A549 treated with AZD2906 at 1 μM for 4 hours (cell line): Measurements from ENCODE around the gene OR13J1. TPM values are rescaled to one million over a fixed set of nuclear protein-coding genes. Genes with fewer than 3 reads are reported as not detected.

Experiments used
- total RNA-seq: library from RNA; stranded (reverse); fragments of 200-300 nt; extraction: Qiagen RNA extraction; gene quantifications from 5 replicates; pipeline ENCODE4 v1.2.3, GENCODE V29; 2022

OR13J1 gene
- total RNA-seq = not detected in 5 replicates

GRCh38 chr9:35870351-35870923 is at the start of gene OR13J1:
Gene OR13J1, minus strand, starts transcription at chr9:35870401. Its CDS starts 0 bp downstream, at chr9:35870401.

DNA sequence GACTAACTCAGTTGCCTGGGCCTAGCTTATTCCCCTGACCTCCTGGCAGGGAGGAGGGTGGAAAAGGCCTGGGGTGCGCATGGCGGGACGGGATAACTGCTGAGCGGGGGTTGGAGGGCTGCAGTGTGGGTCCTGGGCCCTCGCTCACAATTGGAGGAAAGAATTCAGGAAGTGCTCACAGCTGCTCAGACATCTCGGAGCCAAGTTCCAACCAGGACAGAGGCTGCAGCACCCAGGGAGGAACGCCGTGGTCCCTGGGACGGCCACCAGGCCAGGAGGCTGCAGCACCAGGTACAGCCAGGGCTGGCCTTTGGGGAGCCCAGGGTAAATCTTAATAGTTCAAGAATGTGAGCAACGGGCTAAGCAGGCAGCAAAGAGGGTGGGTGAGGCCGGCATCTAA is 39.1 kb upstream of the OR13J1 start, which contains the start of gene SPAAR:
Gene SPAAR, plus strand, starts transcription at position 217 of the 400 bp plus-strand sequence. CDS start 974 bp downstream, outside the sequence.

GRCh38 chr9:35905912-35906679 is 35.9 kb upstream of the OR13J1 start, which contains the start of gene HRCT1:
Gene HRCT1, plus strand, starts transcription at chr9:35906202. Its CDS starts 86 bp downstream, at chr9:35906288.

GRCh38 chr9:35829084-35829763 is 41.0 kb downstream of the OR13J1 start, which contains the start of gene TMEM8B:
Gene TMEM8B, plus strand, starts transcription at chr9:35829228. Its CDS starts 220 bp downstream, at chr9:35829448.

GRCh38 chr9:35828716-35829083 is 41.5 kb downstream of the OR13J1 start, which contains the start of gene FAM221B:
Gene FAM221B, minus strand, starts transcription at chr9:35828732. Its CDS starts 2,571 bp downstream, at chr9:35826161.

Other genes starting within 250 kb of the OR13J1 start
- 0.07 TPM in 1 of 5 replicates, not detected in the others for gene SIT1, start 219.5 kb downstream of the OR13J1 start, total RNA-seq
- gene RMRP, start 212.4 kb downstream of the OR13J1 start, total RNA-seq = 5.1 to 14.3 TPM (median 9.2 TPM) in 4 of 5 replicates, not detected in the other
- 25.4 to 33.7 TPM (median 32.3 TPM) in 5 replicates for gene CCDC107, start 212.1 kb downstream of the OR13J1 start, total RNA-seq
- 11.1 to 18.8 TPM (median 16.6 TPM) in 5 replicates for gene ARHGEF39, start 205.2 kb downstream of the OR13J1 start, total RNA-seq
- gene CA9, start 196.5 kb downstream of the OR13J1 start, total RNA-seq = 6.0 to 10.6 TPM (median 8.0 TPM) in 5 replicates
- gene TPM2, start 180.5 kb downstream of the OR13J1 start, total RNA-seq = 647 to 712 TPM (median 698 TPM) in 5 replicates
- 118 to 145 TPM (median 125 TPM) in 5 replicates for gene TLN1, start 138.2 kb downstream of the OR13J1 start, total RNA-seq
- gene CREB3, start 137.7 kb downstream of the OR13J1 start, total RNA-seq = 54.4 to 63.2 TPM (median 57.3 TPM) in 5 replicates
- 28.4 to 39.2 TPM (median 31.7 TPM) in 5 replicates for gene GBA2, start 121.2 kb downstream of the OR13J1 start, total RNA-seq
- 13.5 to 17.7 TPM (median 14.7 TPM) in 5 replicates for gene RGP1, start 121.1 kb downstream of the OR13J1 start, total RNA-seq
- gene MSMP, start 116.1 kb downstream of the OR13J1 start, total RNA-seq = 0.15 to 0.38 TPM (median 0.23 TPM) in 4 of 5 replicates, not detected in the other
- 4.2 to 6.3 TPM (median 4.6 TPM) in 5 replicates for gene NPR2, start 78.8 kb downstream of the OR13J1 start, total RNA-seq
- 0.34 to 0.52 TPM (median 0.35 TPM) in 5 replicates for gene SPAG8, start 58.1 kb downstream of the OR13J1 start, total RNA-seq
- 69.1 to 112 TPM (median 101 TPM) in 5 replicates for gene HINT2, start 55.4 kb downstream of the OR13J1 start, total RNA-seq
- not detected in 5 replicates for gene FAM221B, start 41.7 kb downstream of the OR13J1 start, total RNA-seq
- 2.4 to 3.5 TPM (median 3.4 TPM) in 5 replicates for gene TMEM8B, start 41.2 kb downstream of the OR13J1 start, total RNA-seq
- 0.22 to 0.51 TPM (median 0.34 TPM) in 5 replicates for gene HRCT1, start 35.8 kb upstream of the OR13J1 start, total RNA-seq
- gene SPAAR, start 39.1 kb upstream of the OR13J1 start, total RNA-seq = 0.05 to 0.09 TPM (median 0.06 TPM) in 4 of 5 replicates, not detected in the other
- gene OR2S2, start 87.8 kb upstream of the OR13J1 start, total RNA-seq = not detected in 5 replicates
- 5.3 to 6.2 TPM (median 5.7 TPM) in 5 replicates for gene RECK, start 166.5 kb upstream of the OR13J1 start, total RNA-seq